HUES64 (cell line): ENCODE data around the gene MAST4.

Experiments
- H3K27ac ChIP-seq: 2 replicates; pipeline ENCODE4 v1.7.0; 2013; ENCODE audit warnings: low read depth, low read length, inconsistent platforms
- H3K27me3 ChIP-seq: 2 replicates; pipeline ENCODE4 v1.6.1; 2013; ENCODE audit warnings: mild to moderate bottlenecking, low read length; ENCODE audit not compliant: insufficient read depth
- H3K36me3 ChIP-seq: 2 replicates; pipeline ENCODE4 v1.6.1; 2013; ENCODE audit warnings: mild to moderate bottlenecking, low read length; ENCODE audit not compliant: insufficient read depth
- H3K4me1 ChIP-seq: 2 replicates; pipeline ENCODE4 v1.6.1; 2013; ENCODE audit warnings: mild to moderate bottlenecking, low read length, moderate library complexity; ENCODE audit not compliant: insufficient read depth
- H3K4me3 ChIP-seq: 2 replicates; pipeline ENCODE4 v1.5.1; 2013; ENCODE audit warnings: mild to moderate bottlenecking, low read length, moderate library complexity
- H3K9ac ChIP-seq: 2 replicates; pipeline ENCODE4 v1.6.1; 2013; ENCODE audit warnings: mild to moderate bottlenecking, low read depth, low read length
- H3K9me3 ChIP-seq: 2 replicates; pipeline ENCODE4 v1.6.1; 2013; ENCODE audit warnings: low read depth, low read length; ENCODE audit not compliant: insufficient read depth
- WGBS: fragments of 150-250, 120-280 bp; methylation state at CpG from one replicate; pipeline ENCODE4 v1.1.7; 2013; ENCODE audit warnings: missing lambda C conversion rate; 5-methylcytosine and 5-hydroxymethylcytosine counted together

The MAST4 gene

DNA sequence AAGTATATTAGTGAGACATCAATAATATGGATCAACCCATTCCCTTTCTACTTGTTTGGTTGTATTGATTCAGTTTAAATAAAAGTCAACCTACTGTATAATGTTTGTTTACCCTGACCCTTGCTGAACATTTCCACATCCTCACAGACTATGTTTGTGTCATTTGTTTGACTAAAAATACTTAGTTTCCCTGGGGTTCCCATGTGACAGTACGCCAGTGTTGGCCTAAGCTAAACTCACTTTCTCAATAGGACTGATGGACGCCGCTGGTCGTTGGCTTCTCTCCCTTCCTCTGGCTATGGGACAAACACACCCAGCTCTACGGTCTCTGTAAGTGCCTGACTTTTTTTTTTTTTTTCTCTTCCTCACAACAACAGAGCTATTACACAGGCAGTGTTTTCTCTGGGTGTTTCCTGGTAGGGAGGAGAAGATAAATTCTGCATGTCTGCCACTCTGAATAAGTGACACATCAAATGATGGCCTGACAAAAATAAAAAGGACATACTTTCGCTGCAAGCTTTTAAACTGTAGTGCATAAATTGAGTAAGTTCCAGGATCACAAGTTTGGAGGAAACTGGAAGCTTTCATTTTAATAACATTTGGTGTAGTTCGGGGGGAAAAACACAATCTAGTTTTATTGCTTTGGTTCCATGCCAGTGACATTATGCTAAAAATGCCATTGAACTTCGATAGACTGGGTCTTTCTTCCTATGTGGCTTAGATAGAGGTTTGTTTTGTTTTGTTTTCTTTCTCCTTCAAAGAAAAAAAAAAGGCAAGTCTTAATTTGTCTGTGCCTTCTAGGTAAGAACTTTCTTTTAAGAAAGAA, 499.4 kb downstream of the MAST4 start:
- peak overlapping the region; percentile 68; the same call in 1 of the 2 replicates for H3K27ac ChIP-seq
- H3K9me3 ChIP-seq = no peaks in the 10 kb centered on the region
- H3K36me3 ChIP-seq = no peaks in the 10 kb centered on the region
- no peak overlapping the region for H3K4me3 ChIP-seq
- 87% methylated on average over 8 of the region's 8 CpGs for WGBS
- peaks cover 35% of the 10 kb centered on the region for H3K4me1 ChIP-seq
- H3K9ac ChIP-seq = no peak overlapping the region
- no peaks in the 10 kb centered on the region for H3K27me3 ChIP-seq

DNA sequence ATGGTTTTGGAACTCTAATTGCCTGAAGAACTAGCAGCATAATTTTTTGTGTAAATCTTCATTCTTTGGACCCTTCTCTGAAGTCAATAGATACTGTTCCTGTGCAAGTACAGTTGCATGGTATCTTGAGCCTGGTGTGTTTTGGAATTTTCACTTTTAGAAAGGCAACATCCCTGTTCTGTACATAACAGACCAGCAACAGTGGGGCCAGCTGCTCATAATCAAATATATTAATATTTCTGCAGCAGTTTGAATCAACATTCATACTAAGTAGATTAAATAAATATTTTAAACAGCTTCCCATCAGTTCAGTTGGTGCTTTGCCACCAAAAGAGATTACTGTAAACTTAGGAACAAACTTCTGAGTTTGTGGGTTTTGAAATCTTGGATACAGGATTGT, 502.5 kb downstream of the MAST4 start:
- no peaks in the 10 kb centered on the region for H3K9me3 ChIP-seq
- H3K4me3 ChIP-seq = no peak overlapping the region
- H3K4me1 ChIP-seq = peaks cover 25% of the 10 kb centered on the region
- H3K9ac ChIP-seq = no peak overlapping the region
- no peak overlapping the region for H3K27ac ChIP-seq
- no peaks in the 10 kb centered on the region for H3K36me3 ChIP-seq
- H3K27me3 ChIP-seq = no peaks in the 10 kb centered on the region

DNA sequence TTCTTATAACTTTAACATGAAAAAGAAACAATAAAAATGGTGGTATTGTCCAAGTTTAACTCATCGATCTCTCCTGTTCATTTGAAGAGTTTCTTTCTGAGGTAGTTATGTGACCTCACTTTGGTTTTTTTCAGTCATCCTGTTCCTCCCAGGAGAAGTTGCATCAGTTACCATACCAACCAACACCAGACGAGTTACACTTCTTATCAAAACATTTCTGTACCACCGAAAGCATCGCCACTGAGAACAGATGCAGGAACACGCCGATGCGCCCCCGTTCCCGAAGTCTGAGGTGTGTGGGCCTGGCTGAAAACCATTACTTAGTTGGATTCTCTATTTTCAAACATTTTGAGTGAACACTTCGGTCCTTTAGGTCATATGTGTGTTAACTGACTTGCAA, 504.1 kb downstream of the MAST4 start:
- no peaks in the 10 kb centered on the region for H3K36me3 ChIP-seq
- no peak overlapping the region for H3K27ac ChIP-seq
- no peaks in the 10 kb centered on the region for H3K9me3 ChIP-seq
- H3K4me3 ChIP-seq = no peak overlapping the region
- no peak overlapping the region for H3K9ac ChIP-seq
- no peaks in the 10 kb centered on the region for H3K27me3 ChIP-seq
- H3K4me1 ChIP-seq = peaks cover 10% of the 10 kb centered on the region
- 95% methylated on average over 10 of the region's 10 CpGs for WGBS

DNA sequence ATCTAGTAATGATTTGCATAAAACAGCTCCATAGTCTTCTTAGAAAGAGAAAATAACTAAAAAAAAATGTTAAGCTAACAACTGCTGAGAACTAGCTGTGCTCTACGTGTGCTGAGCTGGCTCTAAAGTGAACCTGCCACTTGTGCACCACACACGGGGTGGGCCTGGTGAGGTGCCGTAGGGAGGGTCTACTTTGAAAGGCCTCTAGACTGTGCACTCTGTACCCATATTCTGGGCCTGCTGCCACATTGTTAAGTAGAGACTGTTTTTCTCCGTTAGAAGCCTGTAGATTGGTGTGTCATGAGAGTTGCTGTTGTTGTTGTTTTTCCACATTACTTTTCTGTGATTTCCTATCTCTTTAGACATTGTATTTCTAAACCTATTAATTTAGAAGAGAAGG, 506.5 kb downstream of the MAST4 start:
- Histone ChIP-seq H3K27ac (no peak overlapping the region), H3K9ac (no peak overlapping the region), H3K36me3 (no peaks in the 10 kb centered on the region), H3K4me3 (no peak overlapping the region), H3K9me3 (no peaks in the 10 kb centered on the region), H3K27me3 (no peaks in the 10 kb centered on the region), H3K4me1 (no peaks in the 10 kb centered on the region)
- 96% methylated on average over 4 of the region's 4 CpGs for WGBS

DNA sequence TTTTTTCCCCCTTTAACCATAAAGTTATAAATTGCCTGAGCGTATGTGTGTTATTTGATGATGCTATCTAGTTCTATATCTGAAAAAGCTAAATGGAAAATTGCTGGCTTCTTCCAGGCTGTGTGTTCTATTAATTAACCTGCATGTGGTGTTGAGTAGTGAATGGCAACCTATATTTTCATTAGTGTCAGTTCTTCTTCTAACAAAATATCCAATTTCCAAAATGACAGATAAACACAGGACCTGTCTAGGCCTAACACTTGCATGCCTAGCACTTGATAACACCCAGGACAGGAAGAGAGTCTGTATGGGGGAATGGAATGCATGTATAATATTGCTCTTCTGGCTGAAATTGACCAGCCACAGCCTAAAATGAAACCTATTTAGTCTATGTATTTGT, 508.7 kb downstream of the MAST4 start:
- Histone ChIP-seq H3K36me3 (no peaks in the 10 kb centered on the region), H3K27me3 (no peaks in the 10 kb centered on the region), H3K4me3 (no peak overlapping the region), H3K9ac (no peak overlapping the region), H3K9me3 (no peaks in the 10 kb centered on the region), H3K4me1 (no peaks in the 10 kb centered on the region), H3K27ac (no peak overlapping the region)
- 100% methylated on average over 1 of the region's 1 CpG for WGBS

DNA sequence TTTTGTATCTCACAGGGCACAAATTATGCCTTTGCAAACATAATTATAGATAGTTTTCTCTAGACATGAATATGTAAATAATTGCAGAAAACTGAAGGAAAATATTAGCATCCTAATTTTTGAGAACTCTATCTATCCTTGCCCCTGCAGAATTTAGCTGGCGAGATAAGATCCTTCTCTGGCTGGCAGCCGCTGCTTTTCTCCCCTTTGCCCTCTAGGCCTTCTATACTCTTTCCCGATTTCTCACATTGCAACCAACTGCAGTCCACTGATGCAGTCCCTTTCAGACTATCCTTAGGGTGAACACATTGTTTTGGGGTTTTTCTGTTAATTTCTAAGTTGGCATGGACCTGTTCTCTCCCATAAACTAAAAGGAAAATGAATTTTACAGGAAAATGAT, 509.1 kb downstream of the MAST4 start:
- no peaks in the 10 kb centered on the region for H3K4me1 ChIP-seq
- no peaks in the 10 kb centered on the region for H3K36me3 ChIP-seq
- no peaks in the 10 kb centered on the region for H3K9me3 ChIP-seq
- H3K4me3 ChIP-seq = no peak overlapping the region
- H3K27me3 ChIP-seq = no peaks in the 10 kb centered on the region
- no peak overlapping the region for H3K9ac ChIP-seq
- no peak overlapping the region for H3K27ac ChIP-seq
- 95% methylated on average over 3 of the region's 3 CpGs for WGBS

DNA sequence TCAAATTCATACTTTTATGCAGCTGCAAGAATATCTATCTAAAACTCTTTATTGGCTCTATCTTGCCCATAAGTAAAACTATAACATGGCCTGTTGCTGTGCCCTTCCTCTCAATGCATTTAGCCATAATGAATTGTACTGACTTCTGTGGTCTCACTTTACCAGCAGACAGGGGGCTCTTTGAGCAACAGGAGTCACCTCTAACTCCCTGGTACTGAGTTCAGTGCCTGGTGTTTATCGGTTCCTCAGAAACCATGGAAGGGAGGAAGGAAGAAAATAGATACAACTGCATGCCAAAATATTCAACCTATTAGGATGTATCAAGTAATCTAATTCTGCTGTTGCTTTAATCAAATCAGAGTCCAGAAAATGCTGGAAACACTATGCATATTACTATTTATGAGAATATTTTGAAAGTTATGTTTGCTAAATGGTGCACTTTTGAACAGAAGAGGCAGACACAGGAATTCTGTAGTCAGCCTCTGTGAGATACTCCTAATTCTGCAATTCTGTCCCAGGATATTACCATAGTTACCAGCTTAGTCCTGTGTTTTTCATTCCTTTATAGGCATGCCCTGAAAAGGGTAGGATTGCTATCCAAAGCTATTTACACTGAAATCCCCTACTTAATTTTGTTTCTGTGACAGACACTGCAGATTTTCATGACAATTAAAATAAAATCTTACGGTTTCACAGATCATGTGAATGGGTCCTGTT, 510.6 kb downstream of the MAST4 start:
- Histone ChIP-seq H3K36me3 (no peaks in the 10 kb centered on the region), H3K9me3 (no peaks in the 10 kb centered on the region), H3K27ac (no peak overlapping the region), H3K9ac (no peak overlapping the region), H3K27me3 (no peaks in the 10 kb centered on the region), H3K4me3 (no peak overlapping the region), H3K4me1 (no peaks in the 10 kb centered on the region)
- whole genome bisulfite sequencing = 100% methylated on average over 2 of the region's 2 CpGs

DNA sequence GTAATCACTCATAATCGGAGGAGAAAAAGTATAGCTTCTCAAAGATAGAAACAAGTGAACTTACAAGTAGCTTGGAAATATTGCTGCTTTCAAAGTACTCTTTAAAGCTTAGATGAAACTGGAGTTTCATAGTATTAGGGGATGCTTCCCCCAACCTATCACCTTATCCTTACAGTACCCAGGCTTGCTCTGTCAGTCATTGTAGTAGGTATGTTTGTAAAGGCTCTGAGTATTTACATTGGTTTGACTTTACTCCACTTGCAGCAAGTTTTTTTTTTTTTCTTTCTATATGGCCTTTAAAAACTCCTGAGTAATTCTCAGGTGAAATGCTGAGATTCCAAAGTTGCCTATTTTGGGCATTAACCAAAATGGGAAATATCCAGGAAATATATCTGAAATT, 515.6 kb downstream of the MAST4 start:
- H3K4me1 ChIP-seq = no peaks in the 10 kb centered on the region
- no peaks in the 10 kb centered on the region for H3K27me3 ChIP-seq
- no peaks in the 10 kb centered on the region for H3K36me3 ChIP-seq
- no peak overlapping the region for H3K9ac ChIP-seq
- H3K4me3 ChIP-seq = no peak overlapping the region
- 100% methylated on average over 1 of the region's 1 CpG for WGBS
- no peak overlapping the region for H3K27ac ChIP-seq
- H3K9me3 ChIP-seq = no peaks in the 10 kb centered on the region

DNA sequence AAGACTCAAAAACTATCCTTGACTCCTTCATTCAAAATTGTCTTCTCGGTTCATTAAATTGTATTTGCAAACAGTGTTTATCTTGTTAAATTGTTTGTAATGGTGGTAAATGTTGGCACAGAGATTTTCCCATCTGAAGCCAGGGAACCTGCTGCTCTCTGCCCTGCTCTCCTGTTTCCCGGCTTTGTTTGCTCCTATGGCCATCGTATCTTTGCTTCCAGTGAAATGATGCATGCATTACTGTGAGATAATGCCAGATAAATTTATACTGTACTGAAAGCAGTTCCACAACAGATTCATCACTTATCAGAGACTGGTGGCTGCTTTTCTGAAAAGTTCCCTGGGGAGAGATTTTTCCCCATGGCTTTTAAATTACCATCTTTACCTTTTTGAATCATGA, 519.1 kb downstream of the MAST4 start:
- WGBS = 93% methylated on average over 3 of the region's 3 CpGs
- H3K4me1 ChIP-seq = no peaks in the 10 kb centered on the region
- no peaks in the 10 kb centered on the region for H3K9me3 ChIP-seq
- H3K27ac ChIP-seq = no peak overlapping the region
- no peaks in the 10 kb centered on the region for H3K36me3 ChIP-seq
- H3K4me3 ChIP-seq = no peak overlapping the region
- no peak overlapping the region for H3K9ac ChIP-seq
- no peaks in the 10 kb centered on the region for H3K27me3 ChIP-seq

DNA sequence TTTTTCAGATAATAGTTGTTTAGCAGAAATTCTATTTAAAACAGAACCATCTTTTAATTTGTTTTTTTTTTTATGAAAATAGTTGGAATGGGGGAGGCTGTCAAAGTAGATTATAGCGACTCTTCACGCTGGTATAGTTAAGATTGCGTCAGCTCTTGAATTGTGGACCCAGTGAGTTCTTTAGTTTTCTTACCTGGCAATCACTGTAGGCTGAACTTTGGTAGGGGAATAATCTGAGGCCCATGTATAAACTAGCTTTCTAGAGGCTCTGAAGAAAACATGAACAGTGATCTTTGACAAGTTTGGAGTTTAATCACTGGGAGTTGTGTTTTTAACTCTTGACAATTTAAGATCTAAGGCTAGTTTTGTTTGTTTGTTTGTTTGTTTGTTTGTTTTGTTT, 519.6 kb downstream of the MAST4 start:
- H3K27me3 ChIP-seq = no peaks in the 10 kb centered on the region
- whole genome bisulfite sequencing = 96% methylated on average over 3 of the region's 3 CpGs
- no peak overlapping the region for H3K4me3 ChIP-seq
- no peaks in the 10 kb centered on the region for H3K36me3 ChIP-seq
- H3K9me3 ChIP-seq = no peaks in the 10 kb centered on the region
- no peak overlapping the region for H3K9ac ChIP-seq
- no peak overlapping the region for H3K27ac ChIP-seq
- H3K4me1 ChIP-seq = no peaks in the 10 kb centered on the region

DNA sequence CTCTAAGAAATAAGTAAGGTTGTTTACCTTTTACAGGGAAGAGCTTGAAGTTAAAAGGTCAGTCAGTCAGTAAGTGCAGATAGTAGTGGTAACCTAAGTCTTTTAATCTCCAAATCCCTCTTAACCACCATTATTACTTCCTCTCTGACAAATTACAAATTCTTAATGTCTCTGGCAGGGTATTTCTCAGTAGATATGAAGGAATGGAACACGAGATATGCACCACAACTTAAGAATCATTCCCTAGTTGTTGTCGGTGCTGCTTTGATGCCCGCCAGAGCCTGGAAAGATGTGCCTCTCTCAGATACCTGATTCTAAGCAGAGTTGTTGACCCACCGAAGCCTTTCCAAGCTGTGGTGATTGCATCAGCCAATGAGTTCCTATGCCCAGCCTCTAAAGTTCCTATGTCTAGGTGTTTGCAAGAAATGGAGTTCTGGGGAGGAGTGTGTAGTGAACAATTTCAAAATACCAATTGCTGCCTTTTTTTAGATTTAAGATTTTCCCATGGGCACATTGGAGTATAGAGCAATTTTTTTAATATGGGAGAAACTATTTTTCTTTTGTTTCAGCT, 521.9 kb downstream of the MAST4 start:
- Histone ChIP-seq H3K4me3 (no peak overlapping the region), H3K9ac (no peak overlapping the region), H3K27ac (no peak overlapping the region), H3K9me3 (no peaks in the 10 kb centered on the region), H3K27me3 (no peaks in the 10 kb centered on the region), H3K4me1 (no peaks in the 10 kb centered on the region), H3K36me3 (no peaks in the 10 kb centered on the region)
- 88% methylated on average over 4 of the region's 4 CpGs for WGBS
